GM08714 (cell line): ENCODE measurements around the gene GPATCH2.
"Not testable (repeated sequence)": the region's sequence is repeated elsewhere in the genome, so short reads cannot be mapped to it uniquely, and the experiment has no call there.

Source experiments
- H3K4me3 ChIP-seq: fragments of 200-500 bp; sonication (Bioruptor generic); 2 replicates; pipeline ENCODE4 v1.5.1; 2014; ENCODE audit warnings: mild to moderate bottlenecking, low read length, inconsistent platforms
- ZNF274 ChIP-seq: IDR thresholded peaks from 2 replicates; pipeline ENCODE4 v1.6.1; 2012; ENCODE audit warnings: mild to moderate bottlenecking, low read depth, low read length

The GPATCH2 gene

GRCh38 chr1:217403026-217403720 lies 227.7 kb downstream of the GPATCH2 start:
- H3K4me3 ChIP-seq: no peak overlapping the region
- TF ChIP-seq ZNF274: no peak

- no peak for TF ChIP-seq ZNF274
- no peak overlapping the region for H3K4me3 ChIP-seq
These were observed 228.6 kb downstream of the GPATCH2 start for GRCh38 chr1:217402301-217402700.

- TF ChIP-seq ZNF274: no peak
- H3K4me3 ChIP-seq: no peak overlapping the region
These were observed 237.0 kb downstream of the GPATCH2 start for GRCh38 chr1:217393896-217394295.

- H3K4me3 ChIP-seq: no peak overlapping the region
- no peak for TF ChIP-seq ZNF274
These were observed 238.4 kb downstream of the GPATCH2 start for GRCh38 chr1:217392441-217392840.

GRCh38 chr1:217389895-217390294 lies 241.0 kb downstream of the GPATCH2 start:
- TF ChIP-seq ZNF274: no peak
- no peak overlapping the region for H3K4me3 ChIP-seq

- no peak for TF ChIP-seq ZNF274
- no peak overlapping the region for H3K4me3 ChIP-seq
These were observed 242.3 kb downstream of the GPATCH2 start for GRCh38 chr1:217388522-217389065.

- not testable (repeated sequence) for H3K4me3 ChIP-seq
These were observed 249.1 kb downstream of the GPATCH2 start for GRCh38 chr1:217381773-217382172.

- not testable (repeated sequence) for H3K4me3 ChIP-seq
These were observed 251.1 kb downstream of the GPATCH2 start for GRCh38 chr1:217379804-217380203.

GRCh38 chr1:217379336-217379735 lies 251.6 kb downstream of the GPATCH2 start:
- TF ChIP-seq ZNF274: no peak
- no peak overlapping the region for H3K4me3 ChIP-seq
